ENCODE data around the gene CDYL. TPM values are rescaled to one million over a fixed set of nuclear protein-coding genes. Genes with fewer than 3 reads are reported as not detected.

Gene CDYL
- total and polyA plus RNA-seq, 2 of the 4 experiments (the other 2 are of a cell fraction) = 14.2 to 92.1 TPM

- no peak overlapping the region for H2BK5ac ChIP-seq (ENCODE audit: low read depth, low read length, poor library complexity, severe bottlenecking)
- in situ Hi-C loops (cut with MboI; ENCODE audit: low sequenced_read_pairs) (no loop called here), dilution Hi-C loops (cut with HindIII; ENCODE audit: low sequenced_read_pairs, unreplicated experiment) (no loop called here)
Measured at GRCh38 chr6:4763921-4764320, 12.3 kb upstream of the CDYL start.

More at GRCh38 chr6:4763921-4764320, 12.3 kb upstream of the CDYL start:
- H4K91ac ChIP-seq (ENCODE audit: insufficient read depth, low read depth, low read length) = no peak overlapping the region
- DNase-seq (no peak), ATAC-seq (ENCODE audit: low read depth) (no peak)
- intact Hi-C loops (cut with micrococcal nuclease) = loop anchor here (5.0 kb wide), 1 partner anchor 333 kb away; no protein-coding TSS in a partner anchor
- H4K20me1 ChIP-seq (ENCODE audit: insufficient read depth, low read length) = no peaks in the 10 kb centered on the region
- no CpG with 5 or more reads among the region's 1 CpG for WGBS, 2 experiments (ENCODE audit: extremely low coverage in 2 of 2, insufficient read length in 1 of 2)
- no peak overlapping the region for H3K27ac ChIP-seq (ENCODE audit: insufficient read depth, low read length)
- H2AK5ac ChIP-seq (ENCODE audit: low read depth, low read length) = no peak overlapping the region
- H3K4ac ChIP-seq (ENCODE audit: low read depth, low read length) = no peak overlapping the region
- H2BK20ac ChIP-seq (ENCODE audit: low read depth, low read length) = no peak overlapping the region
- H2AK9ac ChIP-seq (replicated peaks; ENCODE audit: low read depth, low read length, poor library complexity) = no peak overlapping the region
- no peak overlapping the region for H4K5ac ChIP-seq (ENCODE audit: low read depth, low read length)
- no peaks in the 10 kb centered on the region for H3K79me1 ChIP-seq (ENCODE audit: low read depth in 1 of 2, low read length in 2 of 2)
- no peak overlapping the region for H2BK15ac ChIP-seq (ENCODE audit: low read depth, low read length)
- no peak overlapping the region for H3K18ac ChIP-seq (ENCODE audit: low read depth, low read length)
- no peak overlapping the region for H2AFZ ChIP-seq (replicated peaks; ENCODE audit: low read length, poor library complexity)
- H3K4me2 ChIP-seq (ENCODE audit: low read depth, low read length) = no peak overlapping the region
- no peak overlapping the region for H2BK120ac ChIP-seq (ENCODE audit: low read depth, low read length)
- 0 out of 2 replicates have a peak, but pooled peaks cover 2% of the 10 kb centered on the region for H3K9me3 ChIP-seq (ENCODE audit: control insufficient read depth, insufficient read depth, low read length)
- H3K56ac ChIP-seq (ENCODE audit: extremely low read depth, insufficient read depth, low read length) = no peak overlapping the region
- no peak overlapping the region for H3K9ac ChIP-seq (ENCODE audit: low read depth, low read length)
- no peak for TF ChIP-seq RFX5 (IDR thresholded peaks at IDR 0.05; ENCODE audit: low read depth, low read length)
- TF ChIP-seq CEBPB (IDR thresholded peaks at IDR 0.05; ENCODE audit: low read depth, low read length) = no peak
- H3K4me3 ChIP-seq (ENCODE audit: insufficient read depth, low read depth, low read length) = no peak overlapping the region
- H3K23ac ChIP-seq (ENCODE audit: low read depth, low read length) = no peak overlapping the region
- H4K8ac ChIP-seq (ENCODE audit: low read depth in 2 of 2, low read length in 2 of 2) = no peak overlapping the region
- BruUV-seq (replicated peaks) = no TSS peak
- H3K27me3 ChIP-seq (ENCODE audit: control insufficient read depth, insufficient read depth, low read length) = no peaks in the 10 kb centered on the region; the same call in 1 of the 2 replicates
- no peaks in the 10 kb centered on the region for H3K36me3 ChIP-seq (ENCODE audit: control insufficient read depth, insufficient read depth, low read length)
- H3K14ac ChIP-seq (replicated peaks; ENCODE audit: low read depth, low read length) = no peak overlapping the region
- ChIA-PET CTCF (no interaction called here), POLR2A (ENCODE audit: unreplicated experiment) (no interaction called here)
- peaks cover 2% of the 10 kb centered on the region for H3K4me1 ChIP-seq (ENCODE audit: control insufficient read depth, insufficient read depth, low read length)
- H3K9me1 ChIP-seq (ENCODE audit: insufficient read depth, low read length) = no peaks in the 10 kb centered on the region

All from IMR-90 (cell line).